ENCODE measurements around the gene BAHCC1. TPM values are rescaled to one million over a fixed set of nuclear protein-coding genes. Genes with fewer than 3 reads are reported as not detected.

The BAHCC1 gene
- total and polyA plus RNA-seq, 2 of the 4 experiments (the other 2 are of a cell fraction) = 0.36 to 7.8 TPM

- CTCF ChIA-PET = interaction anchor here (0.6 to 0.7 kb wide), 2 partner anchors 33 to 189 kb away, joined by 3 read pairs; no protein-coding TSS in a partner anchor
- Histone ChIP-seq H3K56ac (ENCODE audit: extremely low read depth, insufficient read depth, low read length) (peak overlapping the region; percentile 27; the same call in 1 of the 2 replicates), H3K9me3 (ENCODE audit: control insufficient read depth, insufficient read depth, low read length) (no peaks in the 10 kb centered on the region), H3K36me3 (ENCODE audit: control insufficient read depth, insufficient read depth, low read length) (0 out of 2 replicates have a peak, but pooled peaks cover 1% of the 10 kb centered on the region), H3K9me1 (ENCODE audit: insufficient read depth, low read length) (peaks cover 3% of the 10 kb centered on the region; the same call in 1 of the 2 replicates), H4K91ac (ENCODE audit: insufficient read depth, low read depth, low read length) (peak overlapping the region; percentile 83; the same call in 1 of the 2 replicates), H2BK15ac (ENCODE audit: low read depth, low read length) (peak overlapping the region; percentile 19; the same call in 1 of the 3 replicates), H3K9ac (ENCODE audit: low read depth, low read length) (peak overlapping the region; percentile 66), H3K4me3 (ENCODE audit: insufficient read depth, low read depth, low read length) (peak overlapping the region; percentile 47), H2AFZ (replicated peaks; ENCODE audit: low read length, poor library complexity) (peak overlapping the region; percentile 76), H3K79me1 (ENCODE audit: low read depth in 1 of 2, low read length in 2 of 2) (peaks cover 15 to 50% of the 10 kb centered on the region in 2 experiments), H2AK5ac (ENCODE audit: low read depth, low read length) (no peak overlapping the region; the same call in 1 of the 2 replicates), H2BK120ac (ENCODE audit: low read depth, low read length) (peak overlapping the region; percentile 49; the same call in 1 of the 2 replicates), H3K4me1 (ENCODE audit: control insufficient read depth, insufficient read depth, low read length) (peaks cover 21% of the 10 kb centered on the region), H3K27me3 (ENCODE audit: control insufficient read depth, insufficient read depth, low read length) (no peaks in the 10 kb centered on the region), H2AK9ac (replicated peaks; ENCODE audit: low read depth, low read length, poor library complexity) (peak overlapping the region; percentile 77), H3K18ac (ENCODE audit: low read depth, low read length) (peak overlapping the region; percentile 85; the same call in 1 of the 2 replicates), H4K8ac (ENCODE audit: low read depth in 2 of 2, low read length in 2 of 2) (peak overlapping the region; percentile 80 to 90; a peak in 2 of 4 replicates), H2BK5ac (ENCODE audit: low read depth, low read length, poor library complexity, severe bottlenecking) (peak overlapping the region; percentile 64), H3K4me2 (ENCODE audit: low read depth, low read length) (peak overlapping the region; percentile 84), H4K5ac (ENCODE audit: low read depth, low read length) (no peak overlapping the region; the same call in 1 of the 2 replicates), H3K23ac (ENCODE audit: low read depth, low read length) (peak overlapping the region; percentile 99), H3K27ac (ENCODE audit: insufficient read depth, low read length) (peak overlapping the region; percentile 96), H2BK20ac (ENCODE audit: low read depth, low read length) (no peak overlapping the region), H3K4ac (ENCODE audit: low read depth, low read length) (peak overlapping the region; percentile 96), H4K20me1 (ENCODE audit: insufficient read depth, low read length) (peaks cover 15% of the 10 kb centered on the region), H3K14ac (replicated peaks; ENCODE audit: low read depth, low read length) (peak overlapping the region; percentile 74)
- no TSS peak for BruUV-seq (replicated peaks)
- intact Hi-C loops (cut with micrococcal nuclease) (no loop called here), dilution Hi-C loops (cut with HindIII; ENCODE audit: low sequenced_read_pairs, unreplicated experiment) (no loop called here), in situ Hi-C loops (cut with MboI; ENCODE audit: low sequenced_read_pairs) (no loop called here)
- no peak for DNase-seq
- no peak for ATAC-seq (ENCODE audit: low read depth)
- POLR2A ChIA-PET (ENCODE audit: unreplicated experiment) = no interaction called here
- WGBS, 2 experiments (ENCODE audit: extremely low coverage in 2 of 2, insufficient read length in 1 of 2) = 0% methylated on average over 56 of the region's 93 CpGs; no CpG with 5 or more reads in 1 of the 2 experiments
- TF ChIP-seq MAZ (IDR thresholded peaks at IDR 0.05; ENCODE audit: borderline replicate concordance, low read depth, low read length) = no peak
- TF ChIP-seq FOS (IDR thresholded peaks at IDR 0.05; ENCODE audit: low read depth, low read length) = no peak
- TF ChIP-seq ELK1 (IDR thresholded peaks at IDR 0.05; ENCODE audit: borderline replicate concordance, low read depth, low read length) = no peak
- no peak for TF ChIP-seq POLR2A (IDR thresholded peaks at IDR 0.05; ENCODE audit: low read depth, low read length)
- no peak for TF ChIP-seq CEBPB (IDR thresholded peaks at IDR 0.05; ENCODE audit: low read depth, low read length)
- TF ChIP-seq RFX5 (IDR thresholded peaks at IDR 0.05; ENCODE audit: low read depth, low read length) = no peak
- no peak for TF ChIP-seq CHD1 (IDR thresholded peaks at IDR 0.05; ENCODE audit: low read depth, low read length)
- TF ChIP-seq USF2 (IDR thresholded peaks at IDR 0.05; ENCODE audit: low read depth, low read length) = no peak
- TF ChIP-seq RCOR1 (IDR thresholded peaks at IDR 0.05; ENCODE audit: insufficient replicate concordance, low read length) = no peak
- TF ChIP-seq CTCF (conservative IDR thresholded peaks at IDR 0.05; ENCODE audit: low read depth, low read length) = no peak
- no peak for TF ChIP-seq SMC3 (IDR thresholded peaks at IDR 0.05; ENCODE audit: low read depth, low read length)
- no peak for TF ChIP-seq BHLHE40 (IDR thresholded peaks at IDR 0.05; ENCODE audit: low read depth, low read length)
- no peak for TF ChIP-seq MAFK (IDR thresholded peaks at IDR 0.05; ENCODE audit: low read depth, low read length)
- TF ChIP-seq NFE2L2 (IDR thresholded peaks at IDR 0.05; ENCODE audit: low read depth, low read length) = no peak
Observed at GRCh38 chr17:81392909-81393654, 2.2 kb upstream of the BAHCC1 start.
